Measurements from ENCODE around the gene IFITM10. TPM values are rescaled to one million over a fixed set of nuclear protein-coding genes. Genes with fewer than 3 reads are reported as not detected.

IFITM10 gene
- total and polyA plus RNA-seq, 2 donors (not counting 1 experiment from before 2014, with no cell fraction given): 0.09 to 1.7 TPM

- no peak overlapping the region for H3K27ac Mint-ChIP-seq
- CTCF ChIA-PET: no interaction called here
Observed at GRCh38 chr11:1741741-1742140, 8.7 kb downstream of the IFITM10 start.

More at GRCh38 chr11:1741741-1742140, 8.7 kb downstream of the IFITM10 start:
- intact Hi-C loops (cut with micrococcal nuclease): no loop called here
- Mint-ChIP-seq H3K4me3 (no peak overlapping the region), H3K27me3 (peaks cover 10% of the 10 kb centered on the region), H3K4me1 (no peaks in the 10 kb centered on the region), H3K9me3 (ENCODE audit: insufficient read depth) (peaks cover 14% of the 10 kb centered on the region)
- ATAC-seq (ENCODE audit: low read depth) (no peak), DNase-seq (no peak)
- WGBS (ENCODE audit: insufficient coverage): 71% methylated on average over 1 of the region's 4 CpGs
- H3K36me3 ChIP-seq (replicated peaks in 1 of 2; ENCODE audit: control extremely low read depth in 1 of 2, control insufficient read depth in 1 of 2, extremely low read depth in 1 of 2, insufficient read depth in 2 of 2, low read length in 1 of 2): no peaks in the 10 kb centered on the region
- TF ChIP-seq EZH2 (IDR thresholded peaks at IDR 0.05; ENCODE audit: borderline replicate concordance, insufficient read depth, low read depth, low read length, poor library complexity, severe bottlenecking): no peak
- TF ChIP-seq CTCF (IDR thresholded peaks at IDR 0.05): no peak
- POLR2A ChIA-PET: no interaction called here
- H3K9me3 ChIP-seq (ENCODE audit: control extremely low read depth in 1 of 3, control insufficient read depth in 2 of 3, insufficient read depth in 1 of 3, low read length in 2 of 3): peaks cover 0 to 23% (median 7%) of the 10 kb centered on the region in 3 donors
- no peak overlapping the region for H3K4me2 ChIP-seq (replicated peaks; ENCODE audit: low read depth, low read length, poor library complexity, severe bottlenecking)
- H3K79me2 ChIP-seq (ENCODE audit: control insufficient read depth, insufficient read depth, low read length): no peaks in the 10 kb centered on the region
- no peak overlapping the region for H3K9ac ChIP-seq (ENCODE audit: low read length)
- H4K20me1 ChIP-seq (ENCODE audit: control insufficient read depth, insufficient read depth, low read length, poor library complexity, severe bottlenecking): no peaks in the 10 kb centered on the region
- no peaks in the 10 kb centered on the region for H3K4me1 ChIP-seq (ENCODE audit: control insufficient read depth in 2 of 2, insufficient read depth in 2 of 2, low read length in 2 of 2)
- no peak overlapping the region for H3K27ac ChIP-seq (ENCODE audit: low read length in 2 of 2)
- H3K27me3 ChIP-seq (replicated peaks in 1 of 4; ENCODE audit: control extremely low read depth in 1 of 4, control insufficient read depth in 3 of 4, insufficient read depth in 4 of 4, low read length in 3 of 4): no peaks in the 10 kb centered on the region
- H3K4me3 ChIP-seq (ENCODE audit: control extremely low read depth in 1 of 5, extremely low read depth in 1 of 5, insufficient read depth in 1 of 5, low read depth in 2 of 5, low read length in 4 of 5): no peak overlapping the region
- H2AFZ ChIP-seq (ENCODE audit: insufficient read depth, low read depth, low read length, poor library complexity, severe bottlenecking): no peak overlapping the region

Measured in B cell (primary cell).